HG03135 (cell line): Measurements from ENCODE around the gene FNDC11.
A peak's percentile ranks its signal among the peaks of the same experiment; 100 is the strongest.
"Not testable (repeated sequence)": the region's sequence is repeated elsewhere in the genome, so short reads cannot be mapped to it uniquely, and the experiment has no call there.

Experiments used
- ATAC-seq: cut with Tn5 transposase; IDR thresholded peaks from one replicate; pipeline ENCODE4 v1.9.1; 2021; ENCODE audit warnings: mild to moderate bottlenecking, moderate library complexity; ENCODE audit not compliant: unreplicated experiment

The FNDC11 gene

GRCh38 chr20:63553933-63554290 is at the start of gene FNDC11:
Gene FNDC11 (plus strand): TSS chr20:63554159. CDS start chr20:63555664, 1,505 bp downstream.
- ATAC-seq, result peak; percentile 20

- ATAC-seq, result no peak
Observed at GRCh38 chr20:63504642-63505041, 49.3 kb upstream of the FNDC11 start.

- ATAC-seq, result no peak
Observed at GRCh38 chr20:63505281-63505680, 48.7 kb upstream of the FNDC11 start.

GRCh38 chr20:63505723-63506122 is 48.2 kb upstream of the FNDC11 start:
- ATAC-seq, result no peak

- no peak for ATAC-seq
Observed at GRCh38 chr20:63507083-63507743, 46.7 kb upstream of the FNDC11 start.

- ATAC-seq, result no peak
Observed at GRCh38 chr20:63508072-63508768, 45.7 kb upstream of the FNDC11 start.

- ATAC-seq, result no peak
Observed at GRCh38 chr20:63509088-63509564, 44.8 kb upstream of the FNDC11 start.

- ATAC-seq, result no peak
Observed at GRCh38 chr20:63513207-63513606, 40.8 kb upstream of the FNDC11 start.

GRCh38 chr20:63514520-63514919 is 39.4 kb upstream of the FNDC11 start:
- ATAC-seq, result not testable (repeated sequence)

- no peak for ATAC-seq
Observed at GRCh38 chr20:63517376-63518309, 36.3 kb upstream of the FNDC11 start.

- ATAC-seq, result no peak
Observed at GRCh38 chr20:63518351-63518861, 35.6 kb upstream of the FNDC11 start.

GRCh38 chr20:63518946-63519667 is 34.9 kb upstream of the FNDC11 start:
- no peak for ATAC-seq

GRCh38 chr20:63519668-63520503 is 34.1 kb upstream of the FNDC11 start:
- ATAC-seq, result peak; percentile 37

GRCh38 chr20:63520504-63520933 is 33.4 kb upstream of the FNDC11 start, which contains the start of gene PPDPF:
Gene PPDPF (plus strand): TSS chr20:63520765. CDS start chr20:63521309, 544 bp downstream.
- peak; percentile 71 for ATAC-seq

- ATAC-seq, result peak; percentile 42
Observed at GRCh38 chr20:63520934-63521601, 32.9 kb upstream of the FNDC11 start.

- no peak for ATAC-seq
Observed at GRCh38 chr20:63521602-63522001, 32.4 kb upstream of the FNDC11 start.

- ATAC-seq, result no peak
Observed at GRCh38 chr20:63522091-63522868, 31.7 kb upstream of the FNDC11 start.

- ATAC-seq, result no peak
Observed at GRCh38 chr20:63522981-63523611, 30.9 kb upstream of the FNDC11 start.
